ENCODE measurements around the gene IQSEC1.

IQSEC1 gene

GRCh38 chr3:13041113-13041776 lies 32.0 kb downstream of the IQSEC1 start:
- Histone ChIP-seq H3K36me3 (ENCODE audit: control insufficient read depth in 1 of 2, insufficient read depth in 2 of 2, low read length in 2 of 2) (no peaks in the 10 kb centered on the region), H3K9ac (ENCODE audit: low read depth in 1 of 2, low read length in 2 of 2) (no peak overlapping the region), H3K9me3 (ENCODE audit: control insufficient read depth in 1 of 2, low read length in 2 of 2) (no peaks in the 10 kb centered on the region), H3K27me3 (ENCODE audit: control insufficient read depth in 1 of 2, insufficient read depth in 2 of 2, low read length in 2 of 2) (no peaks in the 10 kb centered on the region), H3K4me1 (ENCODE audit: control insufficient read depth in 1 of 2, insufficient read depth in 2 of 2, low read length in 2 of 2) (peaks cover 4 to 5% of the 10 kb centered on the region in 2 donors), H3K4me3 (ENCODE audit: low read depth in 1 of 2, low read length in 2 of 2) (no peak overlapping the region), H3K27ac (ENCODE audit: low read depth, low read length) (no peak overlapping the region)

- Histone ChIP-seq H3K27me3 (ENCODE audit: control insufficient read depth in 1 of 2, insufficient read depth in 2 of 2, low read length in 2 of 2) (no peaks in the 10 kb centered on the region), H3K27ac (ENCODE audit: low read depth, low read length) (no peak overlapping the region), H3K9ac (ENCODE audit: low read depth in 1 of 2, low read length in 2 of 2) (no peak overlapping the region)
Measured at GRCh38 chr3:13040361-13041074, 32.7 kb downstream of the IQSEC1 start.

GRCh38 chr3:13039213-13039896 lies 33.9 kb downstream of the IQSEC1 start:
- Histone ChIP-seq H3K27me3 (ENCODE audit: control insufficient read depth in 1 of 2, insufficient read depth in 2 of 2, low read length in 2 of 2) (no peaks in the 10 kb centered on the region), H3K4me1 (ENCODE audit: control insufficient read depth in 1 of 2, insufficient read depth in 2 of 2, low read length in 2 of 2) (no peaks in the 10 kb centered on the region), H3K9me3 (ENCODE audit: control insufficient read depth in 1 of 2, low read length in 2 of 2) (no peaks in the 10 kb centered on the region), H3K4me3 (ENCODE audit: low read depth in 1 of 2, low read length in 2 of 2) (no peak overlapping the region), H3K9ac (ENCODE audit: low read depth in 1 of 2, low read length in 2 of 2) (no peak overlapping the region), H3K36me3 (ENCODE audit: control insufficient read depth in 1 of 2, insufficient read depth in 2 of 2, low read length in 2 of 2) (no peaks in the 10 kb centered on the region), H3K27ac (ENCODE audit: low read depth, low read length) (no peak overlapping the region)

More at GRCh38 chr3:13040361-13041074, 32.7 kb downstream of the IQSEC1 start:
- Histone ChIP-seq H3K9me3 (ENCODE audit: control insufficient read depth in 1 of 2, low read length in 2 of 2) (no peaks in the 10 kb centered on the region), H3K4me3 (ENCODE audit: low read depth in 1 of 2, low read length in 2 of 2) (no peak overlapping the region), H3K4me1 (ENCODE audit: control insufficient read depth in 1 of 2, insufficient read depth in 2 of 2, low read length in 2 of 2) (no peaks in the 10 kb centered on the region), H3K36me3 (ENCODE audit: control insufficient read depth in 1 of 2, insufficient read depth in 2 of 2, low read length in 2 of 2) (no peaks in the 10 kb centered on the region)

GRCh38 chr3:13037458-13038117 lies 35.6 kb downstream of the IQSEC1 start:
- H3K9ac ChIP-seq (ENCODE audit: low read depth in 1 of 2, low read length in 2 of 2): no peak overlapping the region
- no peak overlapping the region for H3K27ac ChIP-seq (ENCODE audit: low read depth, low read length)
- no peaks in the 10 kb centered on the region for H3K9me3 ChIP-seq (ENCODE audit: control insufficient read depth in 1 of 2, low read length in 2 of 2)
- H3K4me1 ChIP-seq (ENCODE audit: control insufficient read depth in 1 of 2, insufficient read depth in 2 of 2, low read length in 2 of 2): no peaks in the 10 kb centered on the region
- H3K27me3 ChIP-seq (ENCODE audit: control insufficient read depth in 1 of 2, insufficient read depth in 2 of 2, low read length in 2 of 2): no peaks in the 10 kb centered on the region
- H3K4me3 ChIP-seq (ENCODE audit: low read depth in 1 of 2, low read length in 2 of 2): no peak overlapping the region
- H3K36me3 ChIP-seq (ENCODE audit: control insufficient read depth in 1 of 2, insufficient read depth in 2 of 2, low read length in 2 of 2): no peaks in the 10 kb centered on the region

- Histone ChIP-seq H3K4me3 (ENCODE audit: low read depth in 1 of 2, low read length in 2 of 2) (no peak overlapping the region), H3K27ac (ENCODE audit: low read depth, low read length) (no peak overlapping the region), H3K9me3 (ENCODE audit: control insufficient read depth in 1 of 2, low read length in 2 of 2) (no peaks in the 10 kb centered on the region), H3K36me3 (ENCODE audit: control insufficient read depth in 1 of 2, insufficient read depth in 2 of 2, low read length in 2 of 2) (no peaks in the 10 kb centered on the region), H3K4me1 (ENCODE audit: control insufficient read depth in 1 of 2, insufficient read depth in 2 of 2, low read length in 2 of 2) (no peaks in the 10 kb centered on the region), H3K9ac (ENCODE audit: low read depth in 1 of 2, low read length in 2 of 2) (no peak overlapping the region), H3K27me3 (ENCODE audit: control insufficient read depth in 1 of 2, insufficient read depth in 2 of 2, low read length in 2 of 2) (no peaks in the 10 kb centered on the region)
Measured at GRCh38 chr3:13034861-13035260, 38.4 kb downstream of the IQSEC1 start.

- Histone ChIP-seq H3K36me3 (ENCODE audit: control insufficient read depth in 1 of 2, insufficient read depth in 2 of 2, low read length in 2 of 2) (no peaks in the 10 kb centered on the region), H3K4me1 (ENCODE audit: control insufficient read depth in 1 of 2, insufficient read depth in 2 of 2, low read length in 2 of 2) (no peaks in the 10 kb centered on the region), H3K9ac (ENCODE audit: low read depth in 1 of 2, low read length in 2 of 2) (no peak overlapping the region), H3K4me3 (ENCODE audit: low read depth in 1 of 2, low read length in 2 of 2) (no peak overlapping the region), H3K9me3 (ENCODE audit: control insufficient read depth in 1 of 2, low read length in 2 of 2) (no peaks in the 10 kb centered on the region), H3K27ac (ENCODE audit: low read depth, low read length) (no peak overlapping the region), H3K27me3 (ENCODE audit: control insufficient read depth in 1 of 2, insufficient read depth in 2 of 2, low read length in 2 of 2) (no peaks in the 10 kb centered on the region)
Measured at GRCh38 chr3:13034109-13034800, 39.0 kb downstream of the IQSEC1 start.

GRCh38 chr3:13032206-13032605 lies 41.0 kb downstream of the IQSEC1 start:
- Histone ChIP-seq H3K9ac (ENCODE audit: low read depth in 1 of 2, low read length in 2 of 2) (no peak overlapping the region), H3K9me3 (ENCODE audit: control insufficient read depth in 1 of 2, low read length in 2 of 2) (no peaks in the 10 kb centered on the region), H3K4me1 (ENCODE audit: control insufficient read depth in 1 of 2, insufficient read depth in 2 of 2, low read length in 2 of 2) (no peaks in the 10 kb centered on the region), H3K4me3 (ENCODE audit: low read depth in 1 of 2, low read length in 2 of 2) (no peak overlapping the region), H3K27me3 (ENCODE audit: control insufficient read depth in 1 of 2, insufficient read depth in 2 of 2, low read length in 2 of 2) (no peaks in the 10 kb centered on the region), H3K36me3 (ENCODE audit: control insufficient read depth in 1 of 2, insufficient read depth in 2 of 2, low read length in 2 of 2) (no peaks in the 10 kb centered on the region), H3K27ac (ENCODE audit: low read depth, low read length) (no peak overlapping the region)

GRCh38 chr3:13031621-13032020 lies 41.6 kb downstream of the IQSEC1 start:
- H3K36me3 ChIP-seq (ENCODE audit: control insufficient read depth in 1 of 2, insufficient read depth in 2 of 2, low read length in 2 of 2): no peaks in the 10 kb centered on the region
- no peak overlapping the region for H3K27ac ChIP-seq (ENCODE audit: low read depth, low read length)
- H3K4me1 ChIP-seq (ENCODE audit: control insufficient read depth in 1 of 2, insufficient read depth in 2 of 2, low read length in 2 of 2): no peaks in the 10 kb centered on the region
- no peaks in the 10 kb centered on the region for H3K27me3 ChIP-seq (ENCODE audit: control insufficient read depth in 1 of 2, insufficient read depth in 2 of 2, low read length in 2 of 2)
- no peak overlapping the region for H3K9ac ChIP-seq (ENCODE audit: low read depth in 1 of 2, low read length in 2 of 2)
- H3K9me3 ChIP-seq (ENCODE audit: control insufficient read depth in 1 of 2, low read length in 2 of 2): no peaks in the 10 kb centered on the region
- H3K4me3 ChIP-seq (ENCODE audit: low read depth in 1 of 2, low read length in 2 of 2): no peak overlapping the region

GRCh38 chr3:13030684-13031083 lies 42.5 kb downstream of the IQSEC1 start:
- no peaks in the 10 kb centered on the region for H3K4me1 ChIP-seq (ENCODE audit: control insufficient read depth in 1 of 2, insufficient read depth in 2 of 2, low read length in 2 of 2)
- H3K27me3 ChIP-seq (ENCODE audit: control insufficient read depth in 1 of 2, insufficient read depth in 2 of 2, low read length in 2 of 2): no peaks in the 10 kb centered on the region
- H3K9ac ChIP-seq (ENCODE audit: low read depth in 1 of 2, low read length in 2 of 2): no peak overlapping the region
- H3K27ac ChIP-seq (ENCODE audit: low read depth, low read length): no peak overlapping the region
- no peaks in the 10 kb centered on the region for H3K36me3 ChIP-seq (ENCODE audit: control insufficient read depth in 1 of 2, insufficient read depth in 2 of 2, low read length in 2 of 2)
- no peak overlapping the region for H3K4me3 ChIP-seq (ENCODE audit: low read depth in 1 of 2, low read length in 2 of 2)
- no peaks in the 10 kb centered on the region for H3K9me3 ChIP-seq (ENCODE audit: control insufficient read depth in 1 of 2, low read length in 2 of 2)
